KMS-11 (cell line): ENCODE results near the gene PYCR2.
A peak's percentile ranks its signal among the peaks of the same experiment; 100 is the strongest.

Experiments used
- H2AFZ ChIP-seq: fragments of 200-600 bp; sonication (generic); 2 replicates; pipeline ENCODE4 v1.6.1; 2016; ENCODE audit warnings: antibody characterized with exemption, mixed run types, low read depth
- H3K27ac ChIP-seq: fragments of 200-600 bp; sonication (generic); 2 replicates; pipeline ENCODE4 v1.6.1; 2016; ENCODE audit warnings: mild to moderate bottlenecking, mixed run types
- H3K27me3 ChIP-seq: fragments of 200-600 bp; sonication (generic); 2 replicates; pipeline ENCODE4 v1.6.1; 2017; ENCODE audit warnings: mild to moderate bottlenecking, low read depth, mixed run types, moderate library complexity; ENCODE audit not compliant: insufficient read depth
- H3K36me3 ChIP-seq: fragments of 200-600 bp; sonication (generic); 2 replicates; pipeline ENCODE4 v1.6.1; 2017; ENCODE audit warnings: mild to moderate bottlenecking, mixed run types; ENCODE audit not compliant: insufficient read depth
- H3K4me1 ChIP-seq: fragments of 200-600 bp; sonication (generic); 2 replicates; pipeline ENCODE4 v1.6.1; 2016; ENCODE audit warnings: mild to moderate bottlenecking, low read depth, mixed run types; ENCODE audit not compliant: poor library complexity, severe bottlenecking
- H3K4me2 ChIP-seq: fragments of 200-600 bp; sonication (generic); 2 replicates; pipeline ENCODE4 v1.7.0; 2016; ENCODE audit warnings: mild to moderate bottlenecking, mixed run types
- H3K4me3 ChIP-seq: fragments of 200-600 bp; sonication (generic); IDR thresholded peaks from 2 replicates; pipeline ENCODE4 v1.6.1; 2017; ENCODE audit warnings: low read depth, low read length, mixed read lengths; ENCODE audit not compliant: insufficient read depth
- H3K79me2 ChIP-seq: fragments of 200-600 bp; sonication (generic); 2 replicates; pipeline ENCODE4 v1.6.1; 2016; ENCODE audit warnings: low read depth, mixed run types; ENCODE audit not compliant: insufficient read depth
- H3K9ac ChIP-seq: fragments of 200-600 bp; sonication (generic); 2 replicates; pipeline ENCODE4 v1.6.1; 2016; ENCODE audit warnings: mild to moderate bottlenecking, mixed run types
- H4K20me1 ChIP-seq: fragments of 200-600 bp; sonication (generic); 2 replicates; pipeline ENCODE4 v1.6.1; 2016; ENCODE audit warnings: mild to moderate bottlenecking, mixed run types; ENCODE audit not compliant: insufficient read depth
- CTCF ChIP-seq: fragments of 200-600 bp; sonication (generic); conservative IDR thresholded peaks from 2 replicates; pipeline ENCODE4 v1.6.1; 2017; ENCODE audit warnings: low read depth, mild to moderate bottlenecking, antibody characterized with exemption, low read length, moderate library complexity, mixed read lengths

The PYCR2 gene

GRCh38 chr1:225887030-225887314, 37.1 kb downstream of the PYCR2 start:
- no peak for TF ChIP-seq CTCF
- Histone ChIP-seq H3K27me3 (no peaks in the 10 kb centered on the region), H4K20me1 (no peaks in the 10 kb centered on the region), H3K36me3 (no peaks in the 10 kb centered on the region), H3K4me1 (peaks cover 16% of the 10 kb centered on the region), H3K9ac (no peak overlapping the region), H2AFZ (no peak overlapping the region), H3K4me3 (no peak overlapping the region), H3K79me2 (peaks cover 1% of the 10 kb centered on the region; the same call in 1 of the 2 replicates), H3K27ac (no peak overlapping the region), H3K4me2 (no peak overlapping the region)

- no peak for TF ChIP-seq CTCF
- Histone ChIP-seq H3K27me3 (no peaks in the 10 kb centered on the region), H3K4me3 (no peak overlapping the region), H3K4me2 (no peak overlapping the region), H3K79me2 (peaks cover 5% of the 10 kb centered on the region; the same call in 1 of the 2 replicates), H4K20me1 (no peaks in the 10 kb centered on the region), H3K9ac (no peak overlapping the region), H2AFZ (no peak overlapping the region), H3K27ac (no peak overlapping the region), H3K36me3 (no peaks in the 10 kb centered on the region), H3K4me1 (peaks cover 18% of the 10 kb centered on the region)
Observed at GRCh38 chr1:225886159-225887029, 37.7 kb downstream of the PYCR2 start.

- H3K36me3 ChIP-seq, result no peaks in the 10 kb centered on the region
- peaks cover 29% of the 10 kb centered on the region for H3K4me1 ChIP-seq
- no peak for TF ChIP-seq CTCF
- H3K9ac ChIP-seq, result no peak overlapping the region
- no peak overlapping the region for H3K4me2 ChIP-seq
- H3K4me3 ChIP-seq, result no peak overlapping the region
- H4K20me1 ChIP-seq, result no peaks in the 10 kb centered on the region
- H3K27ac ChIP-seq, result no peak overlapping the region
- H3K79me2 ChIP-seq, result peaks cover 11% of the 10 kb centered on the region; the same call in 1 of the 2 replicates
- no peaks in the 10 kb centered on the region for H3K27me3 ChIP-seq
- no peak overlapping the region for H2AFZ ChIP-seq
Observed at GRCh38 chr1:225885336-225885735, 38.7 kb downstream of the PYCR2 start.

- H3K4me1 ChIP-seq, result peaks cover 45% of the 10 kb centered on the region
- H3K36me3 ChIP-seq, result no peaks in the 10 kb centered on the region
- H4K20me1 ChIP-seq, result no peaks in the 10 kb centered on the region
- H3K9ac ChIP-seq, result peak overlapping the region; percentile 77; the same call in 1 of the 2 replicates
- H3K27me3 ChIP-seq, result no peaks in the 10 kb centered on the region
- 0 out of 2 replicates have a peak, but pooled peaks have one; percentile 11 for TF ChIP-seq CTCF
- peak overlapping the region; percentile 90 for H3K4me2 ChIP-seq
- H3K4me3 ChIP-seq, result no peak overlapping the region
- peaks cover 21% of the 10 kb centered on the region; the same call in 1 of the 2 replicates for H3K79me2 ChIP-seq
- H2AFZ ChIP-seq, result peak overlapping the region; percentile 98
- H3K27ac ChIP-seq, result peak overlapping the region; percentile 82
Observed at GRCh38 chr1:225883616-225884265, 40.3 kb downstream of the PYCR2 start.
